ENCODE measurements around the gene CERS2.

DNA sequence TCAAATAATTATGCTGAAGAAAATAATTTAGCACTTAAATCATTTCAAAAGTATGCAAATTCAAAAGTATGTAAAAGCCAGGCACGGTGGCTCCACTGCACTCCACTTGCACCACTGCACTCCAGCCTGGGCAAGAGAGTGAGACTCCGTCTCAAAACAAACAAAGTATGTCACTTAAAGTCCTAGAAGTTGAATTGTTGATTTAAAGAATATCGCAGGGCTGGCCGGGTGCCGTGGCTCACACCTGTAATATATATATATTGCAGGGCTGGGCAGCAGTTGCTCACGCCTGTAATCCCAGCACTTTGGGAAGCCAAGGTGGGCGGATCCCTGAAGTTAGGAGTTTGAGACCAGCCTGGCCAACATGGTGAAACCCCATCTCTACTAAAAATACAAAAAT lies 57.2 kb downstream of the CERS2 start:
- TF ChIP-seq CTCF (conservative IDR thresholded peaks at IDR 0.05) = no peak
- TF ChIP-seq EZH2 (IDR thresholded peaks at IDR 0.05; ENCODE audit: low read depth) = no peak

Data from PC-9 (cell line).